ENCODE data around the gene HOXD9.

GRCh38 chr2:176160251-176160985, 37.9 kb downstream of the HOXD9 start:
- no peak for TF ChIP-seq RXRA (IDR thresholded peaks at IDR 0.05; ENCODE audit: borderline replicate concordance, low read depth)
- no peak for TF ChIP-seq CTCF (IDR thresholded peaks at IDR 0.05)
- TF ChIP-seq RAD21 (IDR thresholded peaks at IDR 0.05; ENCODE audit: low read length), result no peak
- no peak for TF ChIP-seq POLR2AphosphoS5 (IDR thresholded peaks at IDR 0.05; ENCODE audit: low read depth, low read length)
- TF ChIP-seq NFIC (IDR thresholded peaks at IDR 0.05; ENCODE audit: borderline replicate concordance), result no peak
- TF ChIP-seq, protein P1, sequence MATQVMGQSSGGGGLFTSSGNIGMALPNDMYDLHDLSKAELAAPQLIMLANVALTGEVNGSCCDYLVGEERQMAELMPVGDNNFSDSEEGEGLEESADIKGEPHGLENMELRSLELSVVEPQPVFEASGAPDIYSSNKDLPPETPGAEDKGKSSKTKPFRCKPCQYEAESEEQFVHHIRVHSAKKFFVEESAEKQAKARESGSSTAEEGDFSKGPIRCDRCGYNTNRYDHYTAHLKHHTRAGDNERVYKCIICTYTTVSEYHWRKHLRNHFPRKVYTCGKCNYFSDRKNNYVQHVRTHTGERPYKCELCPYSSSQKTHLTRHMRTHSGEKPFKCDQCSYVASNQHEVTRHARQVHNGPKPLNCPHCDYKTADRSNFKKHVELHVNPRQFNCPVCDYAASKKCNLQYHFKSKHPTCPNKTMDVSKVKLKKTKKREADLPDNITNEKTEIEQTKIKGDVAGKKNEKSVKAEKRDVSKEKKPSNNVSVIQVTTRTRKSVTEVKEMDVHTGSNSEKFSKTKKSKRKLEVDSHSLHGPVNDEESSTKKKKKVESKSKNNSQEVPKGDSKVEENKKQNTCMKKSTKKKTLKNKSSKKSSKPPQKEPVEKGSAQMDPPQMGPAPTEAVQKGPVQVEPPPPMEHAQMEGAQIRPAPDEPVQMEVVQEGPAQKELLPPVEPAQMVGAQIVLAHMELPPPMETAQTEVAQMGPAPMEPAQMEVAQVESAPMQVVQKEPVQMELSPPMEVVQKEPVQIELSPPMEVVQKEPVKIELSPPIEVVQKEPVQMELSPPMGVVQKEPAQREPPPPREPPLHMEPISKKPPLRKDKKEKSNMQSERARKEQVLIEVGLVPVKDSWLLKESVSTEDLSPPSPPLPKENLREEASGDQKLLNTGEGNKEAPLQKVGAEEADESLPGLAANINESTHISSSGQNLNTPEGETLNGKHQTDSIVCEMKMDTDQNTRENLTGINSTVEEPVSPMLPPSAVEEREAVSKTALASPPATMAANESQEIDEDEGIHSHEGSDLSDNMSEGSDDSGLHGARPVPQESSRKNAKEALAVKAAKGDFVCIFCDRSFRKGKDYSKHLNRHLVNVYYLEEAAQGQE (IDR thresholded peaks at IDR 0.05; ENCODE audit: low read depth, low read length), result no peak
- TF ChIP-seq TEAD4 (IDR thresholded peaks at IDR 0.05; ENCODE audit: borderline replicate concordance, insufficient read depth), result no peak
